ENCODE data around the gene HOXB4. TPM values are rescaled to one million over a fixed set of nuclear protein-coding genes. Genes with fewer than 3 reads are reported as not detected.

HOXB4 gene
- total and polyA plus RNA-seq, 12 donors, result 1.7 to 9.8 (median 3.4) TPM

DNA sequence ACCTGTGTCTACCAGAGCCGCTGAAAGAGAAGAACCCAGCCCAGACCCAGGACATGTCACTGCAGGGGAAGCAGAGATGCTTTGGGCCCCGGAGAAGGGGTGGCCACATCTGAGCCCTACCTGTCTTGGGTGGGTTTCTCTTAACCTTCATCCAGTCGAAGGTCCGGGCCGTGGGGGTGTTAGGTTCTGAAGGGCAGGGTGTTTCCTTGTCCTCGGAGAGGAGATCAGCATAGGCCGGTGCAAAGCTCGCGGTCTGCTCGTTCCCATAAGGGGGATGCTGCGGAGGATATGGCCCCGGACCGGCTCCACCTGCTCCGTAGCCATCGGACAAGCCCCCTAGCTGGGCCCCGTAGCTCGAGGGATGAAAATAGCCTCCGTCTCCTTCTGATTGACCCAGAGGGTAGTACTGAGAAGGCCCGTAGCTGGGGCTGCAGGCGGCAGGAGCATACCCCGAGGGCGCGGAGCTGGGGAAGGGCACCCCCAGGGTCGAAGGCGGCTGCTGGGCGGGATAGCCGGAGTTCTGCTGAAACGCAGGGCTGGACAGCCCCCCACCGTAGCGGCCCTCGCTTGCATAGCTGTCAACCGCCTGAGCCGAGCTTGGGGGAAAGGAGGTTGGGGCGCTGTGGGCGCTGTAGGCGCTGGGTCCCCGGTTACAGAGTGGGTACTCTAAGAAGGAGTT lies 47.8 kb downstream of the HOXB4 start:
- intact Hi-C loops (cut with DNase I), result no loop called here
- TF ChIP-seq POLR2A (IDR thresholded peaks at IDR 0.05), result no peak
- TF ChIP-seq, protein P1, sequence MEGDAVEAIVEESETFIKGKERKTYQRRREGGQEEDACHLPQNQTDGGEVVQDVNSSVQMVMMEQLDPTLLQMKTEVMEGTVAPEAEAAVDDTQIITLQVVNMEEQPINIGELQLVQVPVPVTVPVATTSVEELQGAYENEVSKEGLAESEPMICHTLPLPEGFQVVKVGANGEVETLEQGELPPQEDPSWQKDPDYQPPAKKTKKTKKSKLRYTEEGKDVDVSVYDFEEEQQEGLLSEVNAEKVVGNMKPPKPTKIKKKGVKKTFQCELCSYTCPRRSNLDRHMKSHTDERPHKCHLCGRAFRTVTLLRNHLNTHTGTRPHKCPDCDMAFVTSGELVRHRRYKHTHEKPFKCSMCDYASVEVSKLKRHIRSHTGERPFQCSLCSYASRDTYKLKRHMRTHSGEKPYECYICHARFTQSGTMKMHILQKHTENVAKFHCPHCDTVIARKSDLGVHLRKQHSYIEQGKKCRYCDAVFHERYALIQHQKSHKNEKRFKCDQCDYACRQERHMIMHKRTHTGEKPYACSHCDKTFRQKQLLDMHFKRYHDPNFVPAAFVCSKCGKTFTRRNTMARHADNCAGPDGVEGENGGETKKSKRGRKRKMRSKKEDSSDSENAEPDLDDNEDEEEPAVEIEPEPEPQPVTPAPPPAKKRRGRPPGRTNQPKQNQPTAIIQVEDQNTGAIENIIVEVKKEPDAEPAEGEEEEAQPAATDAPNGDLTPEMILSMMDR (IDR thresholded peaks at IDR 0.05), result no peak

DNA sequence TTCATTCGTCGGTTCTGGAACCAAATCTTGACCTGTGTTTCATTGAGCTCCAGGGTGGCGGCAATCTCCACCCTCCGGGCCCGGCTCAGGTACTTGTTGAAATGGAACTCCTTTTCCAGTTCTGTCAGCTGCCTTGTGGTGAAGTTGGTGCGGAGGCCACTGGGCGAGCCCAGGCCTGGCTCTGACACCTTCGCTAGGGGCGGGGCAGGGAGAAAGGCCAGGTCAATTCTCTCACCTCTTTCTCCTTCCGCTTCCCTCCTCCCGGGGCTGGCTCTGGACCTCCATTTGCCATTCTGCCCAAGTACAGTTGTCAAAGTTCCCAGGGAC lies 48.5 kb downstream of the HOXB4 start:
- no peak overlapping the region for H3K27ac ChIP-seq
- intact Hi-C loops (cut with DNase I), result no loop called here
- no peaks in the 10 kb centered on the region for H3K27me3 ChIP-seq
- no peaks in the 10 kb centered on the region for H3K9me3 ChIP-seq (replicated peaks in 1 of 3)
- no peaks in the 10 kb centered on the region for H3K4me1 ChIP-seq (replicated peaks in 1 of 2)
- no peak overlapping the region for H3K4me3 ChIP-seq
- H3K36me3 ChIP-seq (replicated peaks in 1 of 2), result no peaks in the 10 kb centered on the region
- no peak for TF ChIP-seq POLR2A (IDR thresholded peaks at IDR 0.05)
- TF ChIP-seq, protein P1 (IDR thresholded peaks at IDR 0.05), result no peak
- no peak for DNase-seq
- WGBS, 4 donors, result 94 to 97% (median 96%) methylated on average over 11 of the region's 11 CpGs

More for the DNA sequence above, 47.8 kb downstream of the HOXB4 start:
- H3K9me3 ChIP-seq (replicated peaks in 1 of 3), result no peaks in the 10 kb centered on the region
- 85 to 91% (median 88%) methylated on average over 9 to 37 of the region's 37 CpGs for WGBS, 4 donors
- H3K27me3 ChIP-seq, result no peaks in the 10 kb centered on the region
- H3K4me3 ChIP-seq, result no peak overlapping the region
- no peaks in the 10 kb centered on the region for H3K4me1 ChIP-seq (replicated peaks in 1 of 2)
- no peak for DNase-seq
- no peak overlapping the region for H3K27ac ChIP-seq
- H3K36me3 ChIP-seq (replicated peaks in 1 of 2), result no peaks in the 10 kb centered on the region

DNA sequence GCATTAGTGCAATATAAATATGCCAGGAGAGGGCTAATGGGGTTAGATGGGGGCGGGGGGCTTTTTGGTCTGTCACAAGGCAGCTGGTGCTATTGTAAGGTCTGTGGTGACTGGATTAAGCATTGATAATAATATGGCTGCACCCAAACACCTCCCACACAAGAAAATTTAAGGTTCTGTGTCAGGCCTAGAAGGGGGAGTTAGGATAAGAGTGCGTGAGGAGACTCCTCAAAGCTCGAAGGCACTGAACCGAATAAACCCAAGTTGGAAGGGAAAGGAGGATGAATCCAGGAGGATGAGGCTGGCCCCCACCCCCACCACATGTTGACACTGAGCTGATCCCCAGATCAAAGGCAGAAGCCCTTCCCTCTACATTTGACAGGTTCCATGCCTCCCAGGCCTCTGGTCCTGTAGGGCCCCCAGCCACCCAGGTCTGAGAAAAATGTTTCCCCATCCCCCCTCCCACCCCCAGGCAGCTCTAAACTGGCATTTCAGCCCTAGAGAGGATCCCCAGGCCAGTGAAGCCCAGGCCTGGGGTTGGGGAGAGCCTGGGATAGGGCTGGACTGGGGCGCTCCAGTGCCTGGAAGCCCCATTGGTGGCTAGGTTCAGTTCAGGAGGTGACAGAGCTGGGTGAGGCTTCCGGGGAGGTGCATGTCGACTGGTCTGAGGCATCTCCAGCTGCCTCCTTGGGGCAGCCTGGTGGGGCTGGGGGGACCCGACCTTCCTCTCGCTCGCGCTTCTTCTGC lies 49.0 kb downstream of the HOXB4 start:
- no peak for DNase-seq
- intact Hi-C loops (cut with DNase I), result no loop called here
- TF ChIP-seq, protein P1 (IDR thresholded peaks at IDR 0.05), result no peak
- TF ChIP-seq POLR2A (IDR thresholded peaks at IDR 0.05), result no peak
- no peaks in the 10 kb centered on the region for H3K9me3 ChIP-seq (replicated peaks in 1 of 3)
- no peaks in the 10 kb centered on the region for H3K4me1 ChIP-seq (replicated peaks in 1 of 2)
- H3K27me3 ChIP-seq, result no peaks in the 10 kb centered on the region
- H3K4me3 ChIP-seq, result no peak overlapping the region
- no peaks in the 10 kb centered on the region for H3K36me3 ChIP-seq (replicated peaks in 1 of 2)
- WGBS, 4 donors, result 88 to 99% (median 93%) methylated on average over 8 to 11 of the region's 11 CpGs
- no peak overlapping the region for H3K27ac ChIP-seq

DNA sequence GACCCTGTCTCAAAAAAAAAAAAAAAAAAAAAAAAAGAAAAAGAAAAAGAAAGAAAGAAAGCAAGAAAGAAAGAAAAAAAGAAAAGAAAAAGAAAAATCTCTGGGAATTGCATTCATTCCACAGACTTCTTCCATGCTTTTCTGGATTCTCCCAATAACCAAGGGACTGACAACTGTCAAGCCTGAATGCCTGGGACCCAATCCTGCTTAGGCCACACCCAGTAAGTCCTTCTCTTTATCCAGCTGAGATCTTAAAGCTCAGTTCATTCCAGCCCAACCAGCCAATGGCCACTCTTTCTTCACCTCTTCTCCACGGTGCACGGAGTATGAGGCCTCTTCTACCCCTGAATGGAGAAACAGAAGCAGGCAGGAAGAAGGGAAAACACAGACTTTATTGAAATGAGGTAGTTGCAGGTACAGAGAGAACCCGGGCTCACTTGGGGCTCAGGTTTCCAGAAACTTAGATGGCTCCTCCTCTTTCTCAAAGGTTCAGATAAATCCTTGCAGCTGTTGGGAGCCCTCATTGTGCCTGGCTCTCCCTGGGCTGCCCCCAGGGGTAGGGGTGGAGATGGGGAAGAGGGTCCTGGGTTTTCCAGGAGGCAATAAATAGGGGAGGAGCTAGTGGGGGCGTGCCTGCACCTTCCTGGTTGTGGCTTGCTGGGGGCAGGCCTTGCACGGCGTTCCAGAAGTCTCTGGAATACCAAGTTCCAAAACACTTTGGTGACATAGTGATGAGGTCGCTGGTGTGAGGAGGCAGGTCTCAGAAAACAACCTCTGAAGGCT lies 49.8 kb downstream of the HOXB4 start:
- H3K4me3 ChIP-seq, result no peak overlapping the region
- TF ChIP-seq, protein P1 (IDR thresholded peaks at IDR 0.05), result no peak
- no peak for TF ChIP-seq POLR2A (IDR thresholded peaks at IDR 0.05)
- H3K36me3 ChIP-seq (replicated peaks in 1 of 2), result no peaks in the 10 kb centered on the region
- H3K4me1 ChIP-seq (replicated peaks in 1 of 2), result no peaks in the 10 kb centered on the region
- no peaks in the 10 kb centered on the region for H3K9me3 ChIP-seq (replicated peaks in 1 of 3)
- no peak for DNase-seq
- intact Hi-C loops (cut with DNase I), result no loop called here
- no peaks in the 10 kb centered on the region for H3K27me3 ChIP-seq
- H3K27ac ChIP-seq, result no peak overlapping the region
- WGBS, 4 donors, result 79 to 88% (median 86%) methylated on average over 7 of the region's 7 CpGs

All from adrenal gland (tissue), 12 donors.